GM19395 (cell line): Measurements from ENCODE around the gene GPR89B.
"Not testable (repeated sequence)": the region's sequence is repeated elsewhere in the genome, so short reads cannot be mapped to it uniquely, and the experiment has no call there.

Experiments used
- ATAC-seq: cut with Tn5 transposase; IDR thresholded peaks from one replicate; pipeline ENCODE4 v1.9.1; 2021; ENCODE audit warnings: mild to moderate bottlenecking, moderate library complexity; ENCODE audit not compliant: unreplicated experiment

Gene GPR89B

DNA sequence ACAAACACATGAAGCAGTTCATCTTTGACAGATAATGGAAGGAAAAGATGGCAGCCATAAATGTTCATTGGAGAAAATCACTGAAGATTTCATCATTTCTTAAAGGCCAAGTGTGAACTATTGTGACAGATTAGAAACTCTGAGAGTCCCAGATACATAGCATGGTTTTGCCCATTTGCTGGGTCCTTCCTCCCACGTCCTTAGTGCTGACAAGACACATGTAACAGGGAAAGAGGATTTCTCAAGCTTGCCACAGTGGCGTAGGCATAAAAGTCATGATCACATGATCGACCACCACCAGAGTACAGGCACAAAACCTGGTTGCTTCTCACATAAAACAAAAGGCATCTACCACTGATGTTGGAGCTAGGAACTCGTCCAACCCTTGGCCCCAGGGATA, 98.8 kb downstream of the GPR89B start:
- ATAC-seq: not testable (repeated sequence)

DNA sequence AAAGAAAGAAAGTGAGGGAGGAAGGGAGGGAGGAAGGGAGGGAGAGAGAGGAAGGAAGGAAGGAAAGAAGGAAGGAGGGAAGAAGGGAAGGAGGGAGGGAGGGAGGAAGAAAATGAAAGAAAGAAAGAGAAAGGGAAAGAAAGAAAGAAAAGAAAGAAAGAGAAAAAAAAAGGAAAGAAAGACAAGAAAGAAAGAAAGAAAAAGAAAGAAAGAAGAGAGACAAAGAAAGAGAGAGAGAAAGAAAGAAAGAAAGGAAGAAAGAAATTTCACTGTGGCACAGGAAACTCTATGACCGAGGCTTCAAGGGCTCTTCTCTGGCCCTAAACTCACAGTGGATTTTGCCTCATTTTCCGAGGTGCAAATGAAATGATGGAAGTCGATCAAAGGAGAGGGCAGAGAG, 104.0 kb downstream of the GPR89B start:
- ATAC-seq: not testable (repeated sequence)

- not testable (repeated sequence) for ATAC-seq
These were observed 104.5 kb downstream of the GPR89B start for GRCh38 chr1:148032690-148033089.

DNA sequence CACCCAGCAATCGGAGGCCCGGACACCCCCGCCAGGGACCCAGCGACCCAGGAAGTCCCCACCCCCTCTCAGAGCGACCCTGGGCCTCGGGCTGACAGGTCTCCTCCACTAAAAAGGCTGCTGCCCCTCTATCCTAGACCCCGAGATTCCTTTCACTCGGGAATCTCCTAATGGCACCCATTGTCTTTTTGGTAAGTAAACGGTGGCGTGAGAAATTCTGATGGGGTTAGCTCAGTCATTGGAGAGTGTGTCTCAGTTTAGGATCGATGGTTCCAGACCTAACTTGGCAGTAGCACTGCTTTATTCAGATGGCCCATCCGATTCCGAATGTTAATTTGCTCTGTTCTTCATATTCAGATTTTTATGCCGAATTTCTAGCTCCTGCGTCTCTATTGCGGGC, 104.9 kb downstream of the GPR89B start:
- not testable (repeated sequence) for ATAC-seq

GRCh38 chr1:148037850-148038461, 109.7 kb downstream of the GPR89B start:
- ATAC-seq: not testable (repeated sequence)

- peak; percentile 91 for ATAC-seq
These were observed 110.5 kb downstream of the GPR89B start for GRCh38 chr1:148038462-148039333.
